Measurements from ENCODE around the gene ENPP1.

The ENPP1 gene

GRCh38 chr6:131807644-131808459, at the start of gene ENPP1:
Gene ENPP1, plus strand, starts transcription at chr6:131808020. Its CDS starts 16 bp downstream, at chr6:131808036.
- no peak for DNase-seq (ENCODE audit: low spot score)

- no peak for DNase-seq (ENCODE audit: low spot score)
These were observed 48.9 kb upstream of the ENPP1 start for GRCh38 chr6:131758920-131759319.

- no peak for DNase-seq (ENCODE audit: low spot score)
These were observed 46.6 kb upstream of the ENPP1 start for GRCh38 chr6:131761060-131761761.

- DNase-seq (ENCODE audit: low spot score), result no peak
These were observed 46.1 kb upstream of the ENPP1 start for GRCh38 chr6:131761762-131762067.

GRCh38 chr6:131762984-131763383, 44.8 kb upstream of the ENPP1 start:
- DNase-seq (ENCODE audit: low spot score), result no peak

- DNase-seq (ENCODE audit: low spot score), result no peak
These were observed 44.1 kb upstream of the ENPP1 start for GRCh38 chr6:131763749-131764148.

GRCh38 chr6:131764350-131764749, 43.5 kb upstream of the ENPP1 start:
- DNase-seq (ENCODE audit: low spot score), result no peak

- DNase-seq (ENCODE audit: low spot score), result no peak
These were observed 42.6 kb upstream of the ENPP1 start for GRCh38 chr6:131765081-131765803.

GRCh38 chr6:131765804-131766135, 42.0 kb upstream of the ENPP1 start:
- DNase-seq (ENCODE audit: low spot score), result no peak

GRCh38 chr6:131766631-131767030, 41.2 kb upstream of the ENPP1 start:
- DNase-seq (ENCODE audit: low spot score), result no peak

- no peak for DNase-seq (ENCODE audit: low spot score)
These were observed 38.9 kb upstream of the ENPP1 start for GRCh38 chr6:131768964-131769363.

- DNase-seq (ENCODE audit: low spot score), result no peak
These were observed 38.3 kb upstream of the ENPP1 start for GRCh38 chr6:131769385-131770141.

- no peak for DNase-seq (ENCODE audit: low spot score)
These were observed 37.0 kb upstream of the ENPP1 start for GRCh38 chr6:131770776-131771175.

- DNase-seq (ENCODE audit: low spot score), result no peak
These were observed 34.4 kb upstream of the ENPP1 start for GRCh38 chr6:131773284-131773950.

GRCh38 chr6:131775886-131776285, 31.9 kb upstream of the ENPP1 start:
- DNase-seq (ENCODE audit: low spot score), result no peak

- no peak for DNase-seq (ENCODE audit: low spot score)
These were observed 30.8 kb upstream of the ENPP1 start for GRCh38 chr6:131776985-131777384.

GRCh38 chr6:131778169-131778568, 29.7 kb upstream of the ENPP1 start:
- no peak for DNase-seq (ENCODE audit: low spot score)

GRCh38 chr6:131779304-131779703, 28.5 kb upstream of the ENPP1 start:
- no peak for DNase-seq (ENCODE audit: low spot score)

GRCh38 chr6:131780600-131780999, 27.2 kb upstream of the ENPP1 start:
- no peak for DNase-seq (ENCODE audit: low spot score)

GRCh38 chr6:131781687-131782086, 26.1 kb upstream of the ENPP1 start:
- DNase-seq (ENCODE audit: low spot score), result no peak

GRCh38 chr6:131782764-131783163, 25.1 kb upstream of the ENPP1 start:
- DNase-seq (ENCODE audit: low spot score), result no peak

GRCh38 chr6:131784561-131784960, 23.3 kb upstream of the ENPP1 start:
- DNase-seq (ENCODE audit: low spot score), result no peak
